Measurements from ENCODE around the gene CORO2A. TPM values are rescaled to one million over a fixed set of nuclear protein-coding genes. Genes with fewer than 3 reads are reported as not detected.
A peak's percentile ranks its signal among the peaks of the same experiment; 100 is the strongest.

Gene CORO2A
- total and polyA plus RNA-seq, 2 donors: 5.1 to 7.5 TPM

DNA sequence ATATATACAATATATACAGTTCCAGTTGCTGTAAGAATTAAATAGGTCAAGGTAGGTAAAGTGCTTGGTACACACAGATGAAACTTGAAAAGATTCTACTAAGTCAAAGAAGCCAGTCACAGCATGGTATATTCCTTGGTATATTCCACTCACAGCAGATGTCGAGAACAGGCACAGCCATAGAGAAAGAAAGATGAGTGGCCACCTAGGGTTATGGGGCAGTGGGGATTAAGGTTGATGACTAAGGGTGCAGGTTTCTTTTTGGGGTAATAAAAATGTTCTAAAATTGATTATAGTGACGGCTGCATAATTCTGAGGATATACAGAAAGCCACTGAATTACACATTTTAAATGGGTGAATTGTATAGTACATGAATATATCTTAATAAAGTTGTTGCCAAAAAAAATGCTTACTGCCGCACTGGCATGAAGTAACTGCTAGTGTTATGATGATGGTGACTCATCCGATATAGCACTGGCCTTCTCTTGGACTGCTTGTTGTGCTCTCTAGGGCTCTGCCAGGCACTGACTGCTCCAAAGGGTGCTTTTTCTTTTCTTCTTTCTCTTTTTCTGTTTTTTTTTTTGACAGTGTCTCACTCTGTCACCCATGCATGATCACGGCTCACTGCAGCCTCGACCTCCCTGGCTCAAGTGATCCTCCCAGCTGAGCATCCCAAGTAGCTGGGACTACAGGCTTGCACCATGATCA, 39.5 kb upstream of the CORO2A start:
- H3K4me3 ChIP-seq (ENCODE audit: low read length in 2 of 2): no peak overlapping the region
- H3K9me3 ChIP-seq (ENCODE audit: control insufficient read depth in 2 of 2, insufficient read depth in 1 of 2, low read length in 1 of 2): no peaks in the 10 kb centered on the region
- H3K27ac ChIP-seq (ENCODE audit: low read depth in 1 of 2, low read length in 1 of 2): no peak overlapping the region
- 88% methylated on average over 6 of the region's 6 CpGs for WGBS
- peaks cover 4 to 18% of the 10 kb centered on the region in 2 donors for H3K36me3 ChIP-seq (ENCODE audit: control insufficient read depth in 2 of 2, insufficient read depth in 2 of 2, low read length in 1 of 2)
- no peaks in the 10 kb centered on the region for H3K4me1 ChIP-seq (ENCODE audit: control insufficient read depth in 2 of 2, insufficient read depth in 2 of 2, low read length in 2 of 2)
- no peak for DNase-seq (ENCODE audit: low read depth in 6 of 9, low spot score in 9 of 9)
- H3K27me3 ChIP-seq (ENCODE audit: control insufficient read depth in 2 of 2, insufficient read depth in 1 of 2, low read length in 1 of 2): no peaks in the 10 kb centered on the region

DNA sequence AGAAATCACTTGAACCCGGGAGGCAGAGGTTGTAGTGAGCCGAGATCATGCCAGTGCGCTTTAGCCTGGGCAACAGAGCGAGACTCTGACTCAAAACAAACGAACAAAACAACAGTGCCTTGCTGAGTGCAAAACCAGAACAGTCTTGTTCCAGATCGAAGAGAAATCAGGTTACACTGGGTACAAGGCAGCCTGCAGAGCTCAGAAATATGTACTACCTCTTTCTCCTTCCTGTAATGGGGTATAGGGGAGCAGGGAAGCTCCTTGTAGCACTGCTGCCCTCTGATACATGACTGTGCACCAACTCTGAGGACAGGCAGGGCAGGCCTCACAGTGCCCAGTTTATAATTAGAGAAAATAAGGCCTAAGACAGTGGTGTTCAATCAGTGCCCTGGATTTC, 38.4 kb upstream of the CORO2A start:
- H3K9me3 ChIP-seq (ENCODE audit: control insufficient read depth in 2 of 2, insufficient read depth in 1 of 2, low read length in 1 of 2): no peaks in the 10 kb centered on the region
- H3K4me3 ChIP-seq (ENCODE audit: low read length in 2 of 2): no peak overlapping the region
- no peak for DNase-seq (ENCODE audit: low read depth in 6 of 9, low spot score in 9 of 9)
- no peaks in the 10 kb centered on the region for H3K27me3 ChIP-seq (ENCODE audit: control insufficient read depth in 2 of 2, insufficient read depth in 1 of 2, low read length in 1 of 2)
- no peaks in the 10 kb centered on the region for H3K4me1 ChIP-seq (ENCODE audit: control insufficient read depth in 2 of 2, insufficient read depth in 2 of 2, low read length in 2 of 2)
- H3K36me3 ChIP-seq (ENCODE audit: control insufficient read depth in 2 of 2, insufficient read depth in 2 of 2, low read length in 1 of 2): peaks cover 4 to 18% of the 10 kb centered on the region in 2 donors
- 95% methylated on average over 6 of the region's 6 CpGs for WGBS
- no peak overlapping the region for H3K27ac ChIP-seq (ENCODE audit: low read depth in 1 of 2, low read length in 1 of 2)

DNA sequence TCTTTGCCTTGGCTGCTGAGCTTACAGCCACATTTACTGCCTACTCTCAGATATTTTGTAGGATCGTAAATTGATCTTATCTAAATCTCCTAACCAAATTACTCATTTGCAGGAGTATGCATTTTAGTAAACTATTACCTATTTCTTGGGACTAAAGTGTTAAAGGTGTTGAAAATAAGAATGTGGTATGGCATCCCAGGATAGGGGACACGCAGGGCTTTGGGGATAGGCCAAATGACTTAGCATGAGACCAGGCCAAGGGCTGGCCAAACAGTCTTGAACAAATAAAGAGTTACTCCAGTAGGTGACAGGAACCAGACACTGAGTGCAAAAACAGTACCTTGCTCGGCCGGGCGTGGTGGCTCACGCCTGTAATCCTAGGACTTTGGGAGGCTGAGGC, 37.9 kb upstream of the CORO2A start:
- no peaks in the 10 kb centered on the region for H3K4me1 ChIP-seq (ENCODE audit: control insufficient read depth in 2 of 2, insufficient read depth in 2 of 2, low read length in 2 of 2)
- 98% methylated on average over 6 of the region's 6 CpGs for WGBS
- H3K36me3 ChIP-seq (ENCODE audit: control insufficient read depth in 2 of 2, insufficient read depth in 2 of 2, low read length in 1 of 2): peaks cover 4 to 18% of the 10 kb centered on the region in 2 donors
- no peak overlapping the region for H3K27ac ChIP-seq (ENCODE audit: low read depth in 1 of 2, low read length in 1 of 2)
- no peaks in the 10 kb centered on the region for H3K27me3 ChIP-seq (ENCODE audit: control insufficient read depth in 2 of 2, insufficient read depth in 1 of 2, low read length in 1 of 2)
- DNase-seq (ENCODE audit: low read depth in 6 of 9, low spot score in 9 of 9): no peak
- no peaks in the 10 kb centered on the region for H3K9me3 ChIP-seq (ENCODE audit: control insufficient read depth in 2 of 2, insufficient read depth in 1 of 2, low read length in 1 of 2)
- H3K4me3 ChIP-seq (ENCODE audit: low read length in 2 of 2): no peak overlapping the region

- H3K27me3 ChIP-seq (ENCODE audit: control insufficient read depth in 2 of 2, insufficient read depth in 1 of 2, low read length in 1 of 2): no peaks in the 10 kb centered on the region
- DNase-seq (ENCODE audit: low read depth in 6 of 9, low spot score in 9 of 9): no peak
- H3K4me3 ChIP-seq (ENCODE audit: low read length in 2 of 2): no peak overlapping the region
- WGBS: 96% methylated on average over 3 of the region's 3 CpGs
- H3K36me3 ChIP-seq (ENCODE audit: control insufficient read depth in 2 of 2, insufficient read depth in 2 of 2, low read length in 1 of 2): peaks cover 4 to 18% of the 10 kb centered on the region in 2 donors
- H3K27ac ChIP-seq (ENCODE audit: low read depth in 1 of 2, low read length in 1 of 2): no peak overlapping the region
- no peaks in the 10 kb centered on the region for H3K9me3 ChIP-seq (ENCODE audit: control insufficient read depth in 2 of 2, insufficient read depth in 1 of 2, low read length in 1 of 2)
- no peaks in the 10 kb centered on the region for H3K4me1 ChIP-seq (ENCODE audit: control insufficient read depth in 2 of 2, insufficient read depth in 2 of 2, low read length in 2 of 2)
Measured at GRCh38 chr9:98229620-98230019, 37.2 kb upstream of the CORO2A start.

GRCh38 chr9:98229090-98229395, 36.6 kb upstream of the CORO2A start:
- 95% methylated on average over 4 of the region's 4 CpGs for WGBS
- H3K27ac ChIP-seq (ENCODE audit: low read depth in 1 of 2, low read length in 1 of 2): no peak overlapping the region
- no peak overlapping the region for H3K4me3 ChIP-seq (ENCODE audit: low read length in 2 of 2)
- DNase-seq (ENCODE audit: low read depth in 6 of 9, low spot score in 9 of 9): no peak
- H3K4me1 ChIP-seq (ENCODE audit: control insufficient read depth in 2 of 2, insufficient read depth in 2 of 2, low read length in 2 of 2): no peaks in the 10 kb centered on the region
- H3K36me3 ChIP-seq (ENCODE audit: control insufficient read depth in 2 of 2, insufficient read depth in 2 of 2, low read length in 1 of 2): peaks cover 4 to 18% of the 10 kb centered on the region in 2 donors
- H3K27me3 ChIP-seq (ENCODE audit: control insufficient read depth in 2 of 2, insufficient read depth in 1 of 2, low read length in 1 of 2): no peaks in the 10 kb centered on the region
- H3K9me3 ChIP-seq (ENCODE audit: control insufficient read depth in 2 of 2, insufficient read depth in 1 of 2, low read length in 1 of 2): no peaks in the 10 kb centered on the region

- WGBS: 93% methylated on average over 10 of the region's 10 CpGs
- peaks cover 4 to 17% of the 10 kb centered on the region in 2 donors for H3K36me3 ChIP-seq (ENCODE audit: control insufficient read depth in 2 of 2, insufficient read depth in 2 of 2, low read length in 1 of 2)
- no peak for DNase-seq (ENCODE audit: low read depth in 6 of 9, low spot score in 9 of 9)
Measured at GRCh38 chr9:98228392-98229089, 36.1 kb upstream of the CORO2A start.

GRCh38 chr9:98227883-98228282, 35.4 kb upstream of the CORO2A start:
- no peak overlapping the region for H3K27ac ChIP-seq (ENCODE audit: low read depth in 1 of 2, low read length in 1 of 2)
- H3K9me3 ChIP-seq (ENCODE audit: control insufficient read depth in 2 of 2, insufficient read depth in 1 of 2, low read length in 1 of 2): no peaks in the 10 kb centered on the region
- no peak overlapping the region for H3K4me3 ChIP-seq (ENCODE audit: low read length in 2 of 2)
- DNase-seq (ENCODE audit: low read depth in 6 of 9, low spot score in 9 of 9): no peak
- H3K4me1 ChIP-seq (ENCODE audit: control insufficient read depth in 2 of 2, insufficient read depth in 2 of 2, low read length in 2 of 2): peaks cover 0 to 3% of the 10 kb centered on the region in 2 donors
- WGBS: 96% methylated on average over 7 of the region's 7 CpGs
- no peaks in the 10 kb centered on the region for H3K27me3 ChIP-seq (ENCODE audit: control insufficient read depth in 2 of 2, insufficient read depth in 1 of 2, low read length in 1 of 2)
- peaks cover 4 to 11% of the 10 kb centered on the region in 2 donors for H3K36me3 ChIP-seq (ENCODE audit: control insufficient read depth in 2 of 2, insufficient read depth in 2 of 2, low read length in 1 of 2)

More at GRCh38 chr9:98228392-98229089, 36.1 kb upstream of the CORO2A start:
- H3K4me1 ChIP-seq (ENCODE audit: control insufficient read depth in 2 of 2, insufficient read depth in 2 of 2, low read length in 2 of 2): no peaks in the 10 kb centered on the region
- no peaks in the 10 kb centered on the region for H3K27me3 ChIP-seq (ENCODE audit: control insufficient read depth in 2 of 2, insufficient read depth in 1 of 2, low read length in 1 of 2)
- H3K27ac ChIP-seq (ENCODE audit: low read depth in 1 of 2, low read length in 1 of 2): no peak overlapping the region
- H3K4me3 ChIP-seq (ENCODE audit: low read length in 2 of 2): no peak overlapping the region
- no peaks in the 10 kb centered on the region for H3K9me3 ChIP-seq (ENCODE audit: control insufficient read depth in 2 of 2, insufficient read depth in 1 of 2, low read length in 1 of 2)

DNA sequence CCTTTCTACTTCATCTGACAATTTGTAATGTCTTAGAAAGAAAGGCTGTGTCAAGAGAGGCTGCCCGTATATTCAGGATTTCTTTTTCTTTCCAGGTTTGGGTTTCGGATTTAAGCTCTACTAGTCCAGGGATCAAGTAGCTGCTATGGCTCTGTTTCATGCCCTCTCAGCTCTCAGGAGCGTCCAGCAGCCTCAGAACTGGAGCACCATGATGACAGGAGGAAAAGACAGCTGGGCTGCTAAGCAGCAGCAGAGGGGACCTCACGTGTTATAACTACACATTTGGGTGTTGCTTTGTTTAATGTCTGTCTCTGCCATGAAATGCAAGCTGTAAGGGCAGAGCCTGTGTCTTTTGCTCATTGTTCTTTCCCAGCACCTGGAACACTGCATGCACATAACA, 34.5 kb upstream of the CORO2A start:
- Histone ChIP-seq H3K4me1 (ENCODE audit: control insufficient read depth in 2 of 2, insufficient read depth in 2 of 2, low read length in 2 of 2) (peaks cover 0 to 4% of the 10 kb centered on the region in 2 donors), H3K9me3 (ENCODE audit: control insufficient read depth in 2 of 2, insufficient read depth in 1 of 2, low read length in 1 of 2) (no peaks in the 10 kb centered on the region), H3K4me3 (ENCODE audit: low read length in 2 of 2) (no peak overlapping the region), H3K36me3 (ENCODE audit: control insufficient read depth in 2 of 2, insufficient read depth in 2 of 2, low read length in 1 of 2) (peaks cover 4 to 11% of the 10 kb centered on the region in 2 donors), H3K27ac (ENCODE audit: low read depth in 1 of 2, low read length in 1 of 2) (no peak overlapping the region), H3K27me3 (ENCODE audit: control insufficient read depth in 2 of 2, insufficient read depth in 1 of 2, low read length in 1 of 2) (no peaks in the 10 kb centered on the region)
- no peak for DNase-seq (ENCODE audit: low read depth in 6 of 9, low spot score in 9 of 9)
- 94% methylated on average over 4 of the region's 4 CpGs for WGBS

- no peaks in the 10 kb centered on the region for H3K27me3 ChIP-seq (ENCODE audit: control insufficient read depth in 2 of 2, insufficient read depth in 1 of 2, low read length in 1 of 2)
- WGBS: 76% methylated on average over 1 of the region's 1 CpG
- peak overlapping the region in 1 of 2 donors; percentile 13 for H3K27ac ChIP-seq (ENCODE audit: low read depth in 1 of 2, low read length in 1 of 2)
- peaks cover 0 to 4% of the 10 kb centered on the region in 2 donors for H3K4me1 ChIP-seq (ENCODE audit: control insufficient read depth in 2 of 2, insufficient read depth in 2 of 2, low read length in 2 of 2)
- peaks cover 4 to 11% of the 10 kb centered on the region in 2 donors for H3K36me3 ChIP-seq (ENCODE audit: control insufficient read depth in 2 of 2, insufficient read depth in 2 of 2, low read length in 1 of 2)
- no peaks in the 10 kb centered on the region for H3K9me3 ChIP-seq (ENCODE audit: control insufficient read depth in 2 of 2, insufficient read depth in 1 of 2, low read length in 1 of 2)
- DNase-seq (ENCODE audit: low read depth in 6 of 9, low spot score in 9 of 9): no peak
- no peak overlapping the region for H3K4me3 ChIP-seq (ENCODE audit: low read length in 2 of 2)
Measured at GRCh38 chr9:98226516-98226915, 34.1 kb upstream of the CORO2A start.
